HepG2 (cell line): Measurements from ENCODE around the gene IRF2. TPM values are rescaled to one million over a fixed set of nuclear protein-coding genes. Genes with fewer than 3 reads are reported as not detected.

ENCODE experiments used
- BCL6 ChIP-seq: IDR thresholded peaks from 2 replicates; pipeline ENCODE4 v1.6.1; 2016; ENCODE audit warnings: missing genetic modification reagents, missing compliant biosample characterization
- CEBPG ChIP-seq: IDR thresholded peaks from 2 replicates; pipeline ENCODE4 v1.6.1; 2016
- DRAP1 ChIP-seq: IDR thresholded peaks from 2 replicates; pipeline ENCODE4 v1.6.1; 2016; ENCODE audit warnings: missing genetic modification reagents, missing compliant biosample characterization
- EP300 ChIP-seq, 3 experiments: sonication (generic) in 1 of 3; formaldehyde crosslinking in 1 of 3; IDR thresholded peaks; 2 replicates each; pipeline versions ENCODE4 v1.5.1 to v1.6.1; 2011 to 2020; ENCODE audit warnings: low read depth in 2 of 3, low read length in 2 of 3, borderline replicate concordance in 1 of 3, improper control_type of control experiment in 1 of 3, mild to moderate bottlenecking in 1 of 3, missing genetic modification reagents in 1 of 3, moderate library complexity in 1 of 3
- FOXP1 ChIP-seq, 2 experiments: fragments of 450-650 bp in 1 of 2; IDR thresholded peaks; 2 replicates each; pipeline ENCODE4 v1.6.1; 2017 to 2018; ENCODE audit warnings: antibody characterized with exemption in 1 of 2
- KAT2B ChIP-seq: fragments of 150-350 bp; IDR thresholded peaks from 2 replicates; pipeline ENCODE4 v1.6.1; 2014; ENCODE audit warnings: low read depth, low read length, borderline replicate concordance
- MTA1 ChIP-seq: sonication (generic); formaldehyde crosslinking; IDR thresholded peaks from 2 replicates; pipeline ENCODE4 v1.4.0; 2020; ENCODE audit warnings: missing genetic modification reagents, mild to moderate bottlenecking, borderline replicate concordance
- SKI ChIP-seq: fragments of 450-650 bp; IDR thresholded peaks from one replicate; pipeline ENCODE4 v1.6.1; 2018; ENCODE audit warnings: mild to moderate bottlenecking; ENCODE audit not compliant: partially characterized antibody
- SP2 ChIP-seq: sonication (generic); formaldehyde crosslinking; IDR thresholded peaks from 2 replicates; pipeline ENCODE4 v1.5.1; 2020; ENCODE audit warnings: mild to moderate bottlenecking, missing genetic modification reagents
- ZNF235 ChIP-seq: sonication (generic); formaldehyde crosslinking; IDR thresholded peaks from 2 replicates; pipeline ENCODE4 v1.8.1; 2023; ENCODE audit warnings: mild to moderate bottlenecking, missing genetic modification reagents, borderline replicate concordance
- ZNF317 ChIP-seq: sonication (generic); formaldehyde crosslinking; IDR thresholded peaks from 2 replicates; pipeline ENCODE4 v1.5.0; 2020; ENCODE audit warnings: mild to moderate bottlenecking, missing genetic modification reagents
- ZNF574 ChIP-seq: sonication (generic); formaldehyde crosslinking; IDR thresholded peaks from 2 replicates; pipeline ENCODE4 v1.4.0; 2020; ENCODE audit warnings: missing genetic modification reagents
- polyA plus RNA-seq, 8 experiments: library from polyadenylated mRNA; depleted of rRNA in 3 of 8; stranded (reverse) in 7 of 8; unstranded in 1 of 8; fragments of >200 nt; fragmentation: Illumina TruSeq in 4 of 8; extraction: Trizol in 4 of 8; gene quantifications; 2 replicates each; pipeline versions ENCODE4 v1.2.1 to v1.2.3, GENCODE V29; 2011 to 2016; ENCODE audit warnings: low read depth in 4 of 8, missing spikeins in 1 of 8, mixed read lengths in 1 of 8; ENCODE audit not compliant: insufficient read depth in 1 of 8
- total RNA-seq, 5 experiments: library from RNA; depleted of rRNA; stranded (reverse); fragments of >200 nt; fragmentation: Illumina TruSeq; extraction: Trizol; gene quantifications; 2 replicates each; pipeline ENCODE4 v1.2.3, GENCODE V29; 2016; ENCODE audit warnings: low read depth in 1 of 5
- TF ChIP-seq, protein P1 (sequence below): sonication (generic); formaldehyde crosslinking; IDR thresholded peaks from 2 replicates; pipeline ENCODE4 v1.4.0; 2020; ENCODE audit warnings: missing genetic modification reagents
- TF ChIP-seq, protein P2 (sequence below): sonication (generic); formaldehyde crosslinking; conservative IDR thresholded peaks from 2 replicates; pipeline ENCODE4 v1.4.0; 2020; ENCODE audit warnings: mild to moderate bottlenecking, missing genetic modification reagents, moderate library complexity
- TF ChIP-seq, protein P3 (sequence below): sonication (generic); formaldehyde crosslinking; IDR thresholded peaks from 2 replicates; pipeline ENCODE4 v1.4.0; 2020; ENCODE audit warnings: mild to moderate bottlenecking, missing genetic modification reagents

IRF2 gene
- total and polyA plus RNA-seq, 2 of the 13 experiments (the other 11 are each of a cell fraction or from before 2014, with no cell fraction given) = 15.5 to 28.8 TPM

DNA sequence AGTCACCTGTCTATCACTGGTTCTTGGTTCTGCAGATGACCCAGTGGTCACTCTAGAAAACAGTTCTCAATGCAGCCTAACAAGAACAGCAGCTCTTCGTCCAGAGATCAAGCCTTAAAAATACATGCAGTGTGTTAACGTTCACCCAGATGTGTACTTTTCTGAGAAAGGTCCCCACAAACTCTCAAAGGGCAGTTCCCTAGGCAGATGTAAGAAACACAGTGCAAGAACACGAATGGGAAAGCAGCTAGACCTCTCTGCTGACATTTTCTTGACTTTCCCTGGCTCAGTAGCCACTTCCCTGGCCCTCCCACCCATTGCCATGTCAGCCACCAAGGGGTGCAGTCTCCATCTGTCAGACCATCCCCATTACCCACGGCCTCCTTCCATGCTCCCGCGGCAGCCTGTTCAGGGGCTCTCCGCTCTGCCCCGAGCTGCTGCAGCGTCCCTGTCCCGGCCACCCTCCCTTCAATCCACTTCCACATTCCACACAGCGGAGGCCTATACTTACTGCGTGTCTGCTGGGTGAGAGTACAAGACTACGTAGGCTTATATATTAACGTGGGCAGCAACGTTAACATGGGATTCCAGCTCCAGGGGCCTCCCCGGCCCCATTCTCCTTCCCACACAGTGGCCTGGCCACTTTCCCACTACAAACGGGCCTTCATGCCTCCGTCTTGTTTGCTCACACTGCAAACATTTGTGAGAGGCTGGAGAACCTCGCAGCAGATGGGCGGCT is 34.3 kb downstream of the IRF2 start (continued):
- TF ChIP-seq, protein P1, sequence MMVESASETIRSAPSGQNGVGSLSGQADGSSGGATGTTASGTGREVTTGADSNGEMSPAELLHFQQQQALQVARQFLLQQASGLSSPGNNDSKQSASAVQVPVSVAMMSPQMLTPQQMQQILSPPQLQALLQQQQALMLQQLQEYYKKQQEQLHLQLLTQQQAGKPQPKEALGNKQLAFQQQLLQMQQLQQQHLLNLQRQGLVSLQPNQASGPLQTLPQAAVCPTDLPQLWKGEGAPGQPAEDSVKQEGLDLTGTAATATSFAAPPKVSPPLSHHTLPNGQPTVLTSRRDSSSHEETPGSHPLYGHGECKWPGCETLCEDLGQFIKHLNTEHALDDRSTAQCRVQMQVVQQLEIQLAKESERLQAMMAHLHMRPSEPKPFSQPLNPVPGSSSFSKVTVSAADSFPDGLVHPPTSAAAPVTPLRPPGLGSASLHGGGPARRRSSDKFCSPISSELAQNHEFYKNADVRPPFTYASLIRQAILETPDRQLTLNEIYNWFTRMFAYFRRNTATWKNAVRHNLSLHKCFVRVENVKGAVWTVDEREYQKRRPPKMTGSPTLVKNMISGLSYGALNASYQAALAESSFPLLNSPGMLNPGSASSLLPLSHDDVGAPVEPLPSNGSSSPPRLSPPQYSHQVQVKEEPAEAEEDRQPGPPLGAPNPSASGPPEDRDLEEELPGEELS (CRISPR knock-in tag) = peak; percentile 52; the same call in 1 of the 2 replicates
- peak; percentile 41; the same call in 1 of the 2 replicates for TF ChIP-seq MTA1 (CRISPR knock-in tag)
- TF ChIP-seq, protein P2, sequence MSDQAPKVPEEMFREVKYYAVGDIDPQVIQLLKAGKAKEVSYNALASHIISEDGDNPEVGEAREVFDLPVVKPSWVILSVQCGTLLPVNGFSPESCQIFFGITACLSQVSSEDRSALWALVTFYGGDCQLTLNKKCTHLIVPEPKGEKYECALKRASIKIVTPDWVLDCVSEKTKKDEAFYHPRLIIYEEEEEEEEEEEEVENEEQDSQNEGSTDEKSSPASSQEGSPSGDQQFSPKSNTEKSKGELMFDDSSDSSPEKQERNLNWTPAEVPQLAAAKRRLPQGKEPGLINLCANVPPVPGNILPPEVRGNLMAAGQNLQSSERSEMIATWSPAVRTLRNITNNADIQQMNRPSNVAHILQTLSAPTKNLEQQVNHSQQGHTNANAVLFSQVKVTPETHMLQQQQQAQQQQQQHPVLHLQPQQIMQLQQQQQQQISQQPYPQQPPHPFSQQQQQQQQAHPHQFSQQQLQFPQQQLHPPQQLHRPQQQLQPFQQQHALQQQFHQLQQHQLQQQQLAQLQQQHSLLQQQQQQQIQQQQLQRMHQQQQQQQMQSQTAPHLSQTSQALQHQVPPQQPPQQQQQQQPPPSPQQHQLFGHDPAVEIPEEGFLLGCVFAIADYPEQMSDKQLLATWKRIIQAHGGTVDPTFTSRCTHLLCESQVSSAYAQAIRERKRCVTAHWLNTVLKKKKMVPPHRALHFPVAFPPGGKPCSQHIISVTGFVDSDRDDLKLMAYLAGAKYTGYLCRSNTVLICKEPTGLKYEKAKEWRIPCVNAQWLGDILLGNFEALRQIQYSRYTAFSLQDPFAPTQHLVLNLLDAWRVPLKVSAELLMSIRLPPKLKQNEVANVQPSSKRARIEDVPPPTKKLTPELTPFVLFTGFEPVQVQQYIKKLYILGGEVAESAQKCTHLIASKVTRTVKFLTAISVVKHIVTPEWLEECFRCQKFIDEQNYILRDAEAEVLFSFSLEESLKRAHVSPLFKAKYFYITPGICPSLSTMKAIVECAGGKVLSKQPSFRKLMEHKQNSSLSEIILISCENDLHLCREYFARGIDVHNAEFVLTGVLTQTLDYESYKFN (CRISPR knock-in tag) = peak; percentile 81
- peak; percentile 93 for TF ChIP-seq ZNF317 (CRISPR knock-in tag)
- TF ChIP-seq ZNF574 (CRISPR knock-in tag) = peak; percentile 14; the same call in 1 of the 2 replicates
- TF ChIP-seq BCL6 (CRISPR knock-in tag) = peak; percentile 93
- TF ChIP-seq ZNF235 (CRISPR knock-in tag) = no peak
- TF ChIP-seq KAT2B = no peak
- TF ChIP-seq DRAP1 (CRISPR knock-in tag) = 0 out of 2 replicates have a peak, but pooled peaks have one; percentile 20
- TF ChIP-seq SKI = peak; percentile 21
- TF ChIP-seq, protein P3, sequence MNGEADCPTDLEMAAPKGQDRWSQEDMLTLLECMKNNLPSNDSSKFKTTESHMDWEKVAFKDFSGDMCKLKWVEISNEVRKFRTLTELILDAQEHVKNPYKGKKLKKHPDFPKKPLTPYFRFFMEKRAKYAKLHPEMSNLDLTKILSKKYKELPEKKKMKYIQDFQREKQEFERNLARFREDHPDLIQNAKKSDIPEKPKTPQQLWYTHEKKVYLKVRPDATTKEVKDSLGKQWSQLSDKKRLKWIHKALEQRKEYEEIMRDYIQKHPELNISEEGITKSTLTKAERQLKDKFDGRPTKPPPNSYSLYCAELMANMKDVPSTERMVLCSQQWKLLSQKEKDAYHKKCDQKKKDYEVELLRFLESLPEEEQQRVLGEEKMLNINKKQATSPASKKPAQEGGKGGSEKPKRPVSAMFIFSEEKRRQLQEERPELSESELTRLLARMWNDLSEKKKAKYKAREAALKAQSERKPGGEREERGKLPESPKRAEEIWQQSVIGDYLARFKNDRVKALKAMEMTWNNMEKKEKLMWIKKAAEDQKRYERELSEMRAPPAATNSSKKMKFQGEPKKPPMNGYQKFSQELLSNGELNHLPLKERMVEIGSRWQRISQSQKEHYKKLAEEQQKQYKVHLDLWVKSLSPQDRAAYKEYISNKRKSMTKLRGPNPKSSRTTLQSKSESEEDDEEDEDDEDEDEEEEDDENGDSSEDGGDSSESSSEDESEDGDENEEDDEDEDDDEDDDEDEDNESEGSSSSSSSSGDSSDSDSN = peak; percentile 67; the same call in 1 of the 2 replicates
- 0 out of 2 replicates have a peak, but pooled peaks have one; percentile 26 for TF ChIP-seq SP2 (CRISPR knock-in tag)
- peak in 1 of 2 experiments; percentile 55; a peak in 2 of 4 replicates for TF ChIP-seq EP300 (IDR thresholded peaks at IDR 0.05; ENCODE audit: low read depth in 2 of 2, low read length in 2 of 2)
- no peak for TF ChIP-seq EP300 (CRISPR knock-in tag; IDR thresholded peaks at IDR 0.05; ENCODE audit: borderline replicate concordance)
- TF ChIP-seq CEBPG (CRISPR knock-in tag) = 0 out of 2 replicates have a peak, but pooled peaks have one; percentile 13
- no peak for TF ChIP-seq FOXP1 (IDR thresholded peaks at IDR 0.05)
- TF ChIP-seq FOXP1 (CRISPR knock-in tag; IDR thresholded peaks at IDR 0.05) = peak; percentile 46; the same call in 1 of the 2 replicates
